HG02943 (cell line): Measurements from ENCODE around the gene RNF111.

ENCODE experiments used
- ATAC-seq: cut with Tn5 transposase; IDR thresholded peaks from one replicate; pipeline ENCODE4 v1.9.1; 2021; ENCODE audit warnings: mild to moderate bottlenecking, low read depth, moderate library complexity; ENCODE audit not compliant: unreplicated experiment

RNF111 gene

DNA sequence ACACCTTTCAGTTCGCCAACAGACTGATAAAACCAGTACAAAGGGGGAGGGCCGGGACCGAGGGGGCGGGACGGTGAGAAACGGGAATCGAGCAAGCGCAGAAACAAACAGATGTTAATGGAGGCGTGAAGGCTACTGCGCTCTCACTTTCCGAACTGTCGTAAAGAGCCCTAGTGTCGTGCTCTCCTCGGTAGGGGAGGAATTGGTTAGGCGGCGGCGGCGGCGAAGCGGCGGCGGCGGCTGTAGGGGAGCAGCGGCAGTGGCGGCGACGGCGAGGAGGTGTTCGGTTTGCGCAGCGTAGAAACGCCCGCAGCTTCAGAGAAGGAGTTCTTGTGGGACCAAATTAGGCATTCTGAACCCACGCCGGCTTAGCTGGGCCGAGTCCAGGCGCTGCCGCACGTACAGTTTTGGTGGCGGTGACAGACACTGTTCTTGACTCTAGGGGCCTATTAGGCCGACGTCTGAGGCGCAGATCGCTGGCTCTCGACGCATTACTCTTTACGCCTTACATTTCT lies at the start of gene RNF111:
Gene RNF111, plus strand, starts transcription at position 173 of the 515 bp plus-strand sequence. CDS start 43,160 bp downstream, outside the sequence.
- ATAC-seq, result peak; percentile 84

DNA sequence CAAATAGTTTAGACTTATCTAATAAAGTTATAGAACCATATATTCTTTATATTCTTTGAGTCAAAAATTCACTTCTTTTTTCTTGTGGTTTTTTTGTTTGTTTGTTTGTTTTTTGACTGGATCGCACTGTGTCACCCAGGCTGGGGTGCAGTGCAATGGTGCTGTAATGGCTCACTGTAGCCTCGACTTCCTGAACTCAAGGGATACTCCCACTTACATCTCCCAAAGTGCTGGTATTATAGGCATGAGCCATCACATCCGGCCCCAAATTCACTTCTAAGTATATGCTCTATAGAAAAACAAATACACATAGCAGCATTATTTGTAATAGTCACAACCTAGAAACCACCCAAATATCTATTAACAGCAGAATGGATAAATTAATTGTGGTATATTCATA lies 40.3 kb upstream of the RNF111 start:
- ATAC-seq, result no peak

DNA sequence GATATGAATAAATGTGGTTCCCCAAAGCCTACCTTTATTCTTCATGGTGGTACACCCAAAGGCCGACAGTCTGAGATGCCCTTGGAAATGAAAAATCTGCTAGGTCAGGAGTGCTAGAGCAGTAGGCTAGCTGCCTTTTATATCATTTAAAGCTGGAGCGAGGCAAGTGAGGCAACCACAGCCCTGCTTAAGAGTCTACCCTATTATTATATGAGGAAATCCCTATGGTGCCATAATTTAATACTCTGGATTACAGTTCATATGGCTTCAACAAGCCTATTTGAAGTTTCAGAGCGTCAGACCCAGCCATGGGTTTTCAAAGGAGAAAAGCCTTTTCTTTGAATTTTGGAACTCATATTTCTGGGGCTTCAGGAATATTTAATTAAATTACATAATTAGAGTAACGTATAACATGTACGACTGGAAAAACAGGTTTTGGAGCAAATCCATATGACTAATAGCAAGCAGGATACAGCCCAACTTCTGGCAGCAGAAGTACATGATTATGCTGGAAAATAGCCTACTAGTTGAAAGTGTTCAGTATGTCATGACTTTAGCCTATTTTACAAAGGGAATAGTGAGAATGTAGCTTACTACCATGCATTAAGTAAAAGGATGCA lies 36.0 kb upstream of the RNF111 start:
- ATAC-seq, result no peak

DNA sequence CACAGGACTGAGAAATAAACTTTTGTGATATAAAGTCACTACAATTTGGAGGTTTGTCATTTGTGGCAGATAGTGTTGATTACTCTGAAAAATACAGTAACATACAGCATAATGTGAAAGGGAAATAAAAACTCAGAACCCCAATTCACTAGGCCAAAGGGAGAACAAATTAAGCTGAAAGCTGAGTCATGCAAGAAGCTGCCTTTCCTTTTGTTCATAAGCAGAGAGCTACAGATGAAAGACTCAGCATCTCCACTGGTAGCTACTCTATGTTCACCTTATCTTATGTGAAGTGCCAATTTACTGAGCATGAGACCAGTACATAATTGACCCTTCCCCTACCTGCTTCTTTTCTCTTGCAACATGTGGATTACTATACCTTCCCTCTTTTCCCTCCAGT lies 34.7 kb upstream of the RNF111 start:
- ATAC-seq, result no peak

DNA sequence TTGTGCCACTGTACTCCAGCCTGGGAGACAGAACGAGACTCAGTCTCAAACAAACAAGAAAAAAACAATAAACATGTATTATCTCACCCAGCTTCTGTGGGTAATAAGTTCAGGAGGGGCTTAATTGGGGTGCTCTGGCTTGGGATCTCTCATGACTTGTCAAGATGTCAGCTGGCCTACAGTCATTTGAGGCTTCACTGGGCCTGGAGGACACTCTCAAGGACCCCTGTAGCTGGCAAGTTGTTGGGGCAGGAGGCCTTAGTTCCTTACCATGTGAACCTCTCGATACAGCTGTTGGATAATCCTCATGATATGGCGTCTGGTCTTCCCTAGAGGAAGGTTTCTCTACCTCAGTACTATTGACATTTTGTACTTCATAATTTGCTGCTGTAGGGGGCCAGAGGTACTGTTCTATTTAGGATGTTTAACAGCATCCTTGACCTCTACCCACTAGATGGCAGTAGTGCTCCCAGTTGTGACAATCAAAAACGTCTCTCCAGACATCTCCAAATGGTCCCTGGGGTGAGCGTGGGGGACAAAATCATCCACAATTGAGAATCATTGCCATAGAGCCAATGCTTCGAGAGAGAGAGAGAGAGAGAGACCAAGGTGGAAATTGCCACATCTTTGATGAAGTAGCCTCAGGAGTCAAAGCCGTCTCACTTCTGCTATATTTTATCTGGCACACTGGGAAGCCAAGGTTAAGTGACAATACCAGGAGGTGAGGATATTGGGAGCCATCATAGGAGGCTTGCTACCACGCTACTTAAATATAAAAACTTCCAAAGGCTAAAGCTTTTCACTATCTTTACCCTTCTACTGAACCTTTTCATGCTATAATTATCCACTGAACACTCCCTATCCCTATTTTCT lies 30.1 kb upstream of the RNF111 start:
- ATAC-seq, result no peak

DNA sequence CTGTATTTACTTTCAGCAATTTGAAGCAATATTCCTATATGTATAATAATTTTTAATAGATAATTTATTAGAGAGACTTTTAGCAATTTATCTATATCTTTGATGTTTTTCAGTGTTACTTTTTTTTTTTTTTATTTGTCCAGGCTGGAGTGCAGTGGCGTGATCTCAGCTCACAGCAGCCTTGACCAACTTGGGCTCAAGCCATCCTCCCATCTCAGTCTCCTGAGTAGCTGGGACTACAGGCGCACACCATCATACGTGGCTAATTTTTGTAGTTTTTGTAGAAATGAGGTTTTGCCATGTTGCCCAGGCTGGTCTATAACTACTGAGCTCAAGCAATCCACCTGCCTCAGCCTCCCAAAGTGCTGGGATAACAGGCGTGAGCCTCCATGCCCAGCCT lies 28.7 kb upstream of the RNF111 start:
- ATAC-seq, result no peak

DNA sequence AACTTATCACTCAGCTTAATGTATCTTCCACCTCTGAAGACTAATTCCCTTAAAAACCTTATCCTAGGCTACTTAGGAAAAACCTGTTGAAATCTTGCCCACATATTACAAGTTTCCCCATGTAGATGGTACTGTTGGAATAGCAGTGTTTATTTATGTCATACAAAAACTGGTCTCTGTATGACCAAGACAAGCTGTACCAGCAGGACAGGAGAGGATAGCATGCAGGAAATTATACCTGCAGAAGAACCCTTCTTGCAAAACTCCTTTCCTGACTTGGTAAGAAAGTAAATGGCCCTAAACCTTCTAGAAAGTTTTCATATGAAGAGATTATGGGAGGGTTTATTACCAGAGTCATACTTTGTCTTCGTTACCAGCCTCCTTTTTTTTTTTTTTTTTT lies 25.3 kb upstream of the RNF111 start:
- ATAC-seq, result no peak

DNA sequence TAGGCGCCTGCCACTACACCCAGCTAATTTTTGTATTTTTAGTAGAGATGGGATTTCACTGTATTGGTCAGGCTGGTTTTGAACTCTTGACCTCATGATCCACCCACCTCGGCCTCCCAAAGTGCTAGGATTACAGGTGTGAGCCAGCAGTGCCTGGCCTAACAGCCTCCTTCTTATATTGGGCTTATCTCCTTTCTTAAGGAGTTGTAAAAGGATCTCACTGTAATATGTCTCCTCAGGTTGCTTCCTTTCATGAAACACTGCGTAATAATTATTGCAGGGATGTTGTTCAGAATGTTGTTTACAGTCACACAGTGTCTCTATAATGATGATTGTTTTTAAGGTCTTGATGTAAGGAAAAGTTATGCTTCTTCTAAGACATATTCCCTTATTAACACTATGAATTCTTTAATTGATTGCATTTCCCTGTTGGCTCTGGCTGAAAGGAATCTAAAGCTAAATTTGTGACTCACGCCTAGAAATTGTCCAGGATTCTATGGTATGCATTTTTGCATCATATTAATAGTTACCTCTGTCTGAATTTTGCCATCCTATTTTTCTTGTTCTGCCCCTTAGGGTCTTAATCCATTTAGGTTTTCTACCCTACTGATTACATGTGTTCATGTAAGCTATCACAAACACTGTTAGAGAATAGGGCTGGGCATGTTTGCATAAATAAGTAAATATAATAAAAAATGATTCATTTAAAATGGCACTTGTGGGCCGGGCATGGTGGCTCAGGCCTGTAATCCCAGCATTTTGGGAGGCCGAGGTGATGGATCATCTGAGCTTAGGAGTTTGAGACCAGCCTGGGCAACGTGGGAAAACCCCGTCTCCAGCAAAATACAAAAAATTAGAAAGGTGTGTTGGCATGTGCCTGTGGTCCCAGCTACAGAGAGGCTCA lies 24.5 kb upstream of the RNF111 start:
- no peak for ATAC-seq

DNA sequence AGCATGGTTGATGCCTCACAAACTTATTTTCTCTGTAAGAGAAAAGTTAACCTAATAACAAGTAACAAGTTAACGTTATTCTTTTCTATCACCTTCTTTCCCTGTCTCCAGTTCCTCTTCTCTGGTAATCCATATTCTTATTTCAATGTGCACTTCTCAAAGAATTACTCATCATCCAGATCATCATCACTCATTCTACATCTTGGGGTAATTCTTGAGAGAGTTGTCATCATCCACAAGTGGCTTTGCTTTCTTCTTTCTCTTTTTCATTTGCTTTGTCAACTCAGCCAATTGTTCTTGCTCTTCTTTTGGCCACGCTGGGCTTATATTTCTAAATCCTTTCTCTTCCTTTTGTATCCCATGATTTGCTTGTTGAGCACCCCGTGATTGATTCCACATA lies 20.8 kb upstream of the RNF111 start:
- ATAC-seq, result no peak

DNA sequence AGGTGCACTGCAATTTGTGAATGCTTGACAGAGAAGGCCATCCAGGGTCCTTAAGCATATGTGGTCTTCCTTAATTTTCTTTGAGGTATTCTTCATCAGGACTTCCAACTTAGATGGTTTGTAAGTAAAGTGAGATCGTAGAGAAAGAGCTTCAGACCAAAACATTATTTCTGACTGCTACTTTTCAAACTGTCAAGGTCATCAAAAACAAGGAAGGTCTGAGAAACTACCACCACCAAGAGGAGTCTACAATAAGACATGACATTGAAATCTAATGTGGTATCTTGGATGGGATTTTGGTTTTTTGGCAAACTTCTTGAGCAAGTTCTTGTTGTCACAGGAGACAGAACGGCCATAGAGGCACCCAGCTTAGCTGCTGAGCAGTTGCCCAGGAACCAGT lies 20.0 kb upstream of the RNF111 start:
- no peak for ATAC-seq

DNA sequence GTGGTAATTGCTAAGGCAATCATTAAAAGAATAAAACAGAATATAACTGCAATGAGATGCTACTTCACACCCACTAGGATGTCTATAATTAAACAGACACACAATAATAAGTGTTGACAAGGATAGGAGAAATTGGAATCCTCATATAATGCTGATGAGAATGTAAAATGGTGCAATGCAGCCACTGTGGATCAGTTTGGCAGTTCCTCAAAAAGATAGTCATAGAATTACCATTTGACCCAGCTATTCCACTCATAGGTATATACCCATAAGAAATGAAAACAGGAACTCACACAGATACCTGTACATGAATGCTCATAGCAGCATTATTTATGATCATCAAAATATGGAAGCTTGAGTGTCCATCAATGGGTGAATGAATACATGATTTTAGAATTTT lies 9.6 kb upstream of the RNF111 start:
- no peak for ATAC-seq

DNA sequence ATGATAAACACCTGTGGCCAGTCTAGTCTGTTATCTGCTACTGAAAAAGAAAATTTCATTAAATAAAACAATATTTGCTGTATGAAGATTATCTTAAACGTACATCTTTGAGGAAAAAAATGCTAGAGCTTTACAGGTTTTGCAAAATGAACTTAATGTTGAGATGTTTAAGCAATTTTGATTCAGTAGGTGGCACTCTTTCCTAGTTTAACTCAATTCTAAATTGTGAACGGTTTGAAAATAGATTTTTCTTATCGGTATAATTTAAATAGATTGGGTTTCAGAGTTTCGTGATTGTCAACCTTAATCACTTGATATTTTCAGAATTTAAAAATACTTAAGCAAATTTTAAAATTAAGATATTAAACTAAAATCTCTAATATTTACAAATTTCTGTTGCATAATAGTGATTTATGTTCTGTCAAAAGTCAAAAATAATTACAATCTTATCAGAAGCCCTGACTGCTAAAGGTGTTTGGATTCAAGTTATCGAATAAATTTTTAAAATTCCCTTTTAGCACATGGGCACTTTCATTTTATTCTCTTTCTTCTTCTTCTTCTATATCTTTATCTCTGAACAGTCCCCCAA lies 7.0 kb upstream of the RNF111 start:
- ATAC-seq, result no peak

DNA sequence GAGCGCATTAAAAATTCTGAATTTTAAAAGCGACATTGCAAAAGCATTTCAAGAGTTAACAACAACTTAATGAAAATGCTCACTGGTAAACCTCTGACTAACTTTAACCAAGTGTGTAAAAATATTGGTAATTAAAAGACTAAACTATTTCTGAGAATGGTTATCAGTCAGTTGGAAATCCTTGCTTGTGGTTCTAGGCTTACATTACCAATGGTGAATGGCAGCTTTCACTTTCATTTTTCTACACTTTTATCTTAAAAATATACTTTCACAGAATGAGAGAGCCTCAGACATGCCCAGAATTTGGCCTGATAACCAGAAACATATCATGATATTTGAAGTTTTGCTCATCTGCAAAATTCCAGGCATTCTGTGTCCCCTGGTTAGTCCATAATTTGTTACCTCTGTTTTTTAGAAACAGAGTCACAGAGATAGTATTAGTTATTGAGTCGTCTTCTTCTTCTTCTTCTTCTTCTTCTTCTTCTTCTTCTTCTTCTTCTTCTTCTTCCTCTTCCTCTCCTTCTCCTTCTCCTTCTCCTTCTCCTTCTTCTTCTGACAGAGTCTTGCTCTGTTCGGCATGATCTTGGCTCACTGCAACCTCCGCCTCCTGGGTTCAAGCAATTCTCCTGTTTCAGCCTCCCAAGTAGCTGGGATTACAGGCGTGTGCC lies 5.5 kb upstream of the RNF111 start:
- no peak for ATAC-seq

DNA sequence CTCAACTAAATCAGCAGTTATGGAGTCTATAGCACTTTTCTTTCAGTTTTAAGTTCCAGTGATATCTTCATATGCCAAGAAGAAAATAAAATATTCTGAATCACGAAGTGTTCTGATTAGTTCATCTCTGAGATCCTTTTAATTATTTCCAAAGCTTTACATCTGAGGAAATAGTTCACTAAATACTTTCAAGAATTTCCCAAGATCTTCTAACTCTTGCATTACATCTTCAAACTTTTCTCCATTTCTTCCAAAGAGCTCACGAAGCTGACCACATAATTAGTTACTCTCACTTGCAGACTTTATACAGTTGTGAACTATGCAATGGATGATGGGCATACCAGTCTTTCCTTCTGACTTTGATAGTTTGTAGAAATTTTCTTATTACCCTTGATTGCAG lies 4.2 kb upstream of the RNF111 start:
- no peak for ATAC-seq

DNA sequence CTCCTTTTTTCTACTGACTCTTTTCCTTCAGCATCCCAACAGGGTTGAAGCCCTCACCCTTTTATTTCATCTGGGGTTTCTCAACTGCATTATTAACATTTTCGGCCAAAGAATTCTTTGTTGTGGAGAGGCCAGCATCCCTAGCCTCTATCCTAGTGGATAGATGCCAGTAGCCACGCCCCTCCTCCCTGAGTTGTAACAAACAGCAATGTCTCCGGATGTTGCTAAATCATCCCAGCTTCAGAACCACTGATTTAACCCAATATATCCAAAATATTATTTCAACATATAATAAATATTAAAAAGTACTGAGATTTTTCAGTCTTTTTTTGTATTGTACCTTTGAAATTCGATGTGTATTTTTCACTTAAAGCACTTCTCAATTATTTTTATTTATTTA lies 2.0 kb upstream of the RNF111 start:
- no peak for ATAC-seq

DNA sequence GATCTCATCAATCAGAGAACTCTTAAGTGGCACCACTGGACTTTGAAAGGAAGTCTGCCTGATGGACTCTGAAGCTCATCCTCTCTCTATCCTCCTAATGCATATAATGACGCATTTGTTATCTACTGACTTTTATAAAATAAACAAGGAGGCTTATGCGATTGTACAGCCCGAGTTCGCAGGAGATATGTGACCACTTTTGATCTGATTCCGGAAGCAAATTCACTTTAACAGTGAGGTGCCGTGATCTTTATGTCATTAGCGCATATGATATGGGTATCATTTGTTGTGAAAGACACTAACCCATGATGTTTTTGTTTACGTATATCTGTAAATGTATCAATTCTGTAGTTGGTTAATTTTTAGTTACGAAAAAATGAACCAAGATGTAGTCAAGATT lies 427 bp upstream of the RNF111 start:
- no peak for ATAC-seq

DNA sequence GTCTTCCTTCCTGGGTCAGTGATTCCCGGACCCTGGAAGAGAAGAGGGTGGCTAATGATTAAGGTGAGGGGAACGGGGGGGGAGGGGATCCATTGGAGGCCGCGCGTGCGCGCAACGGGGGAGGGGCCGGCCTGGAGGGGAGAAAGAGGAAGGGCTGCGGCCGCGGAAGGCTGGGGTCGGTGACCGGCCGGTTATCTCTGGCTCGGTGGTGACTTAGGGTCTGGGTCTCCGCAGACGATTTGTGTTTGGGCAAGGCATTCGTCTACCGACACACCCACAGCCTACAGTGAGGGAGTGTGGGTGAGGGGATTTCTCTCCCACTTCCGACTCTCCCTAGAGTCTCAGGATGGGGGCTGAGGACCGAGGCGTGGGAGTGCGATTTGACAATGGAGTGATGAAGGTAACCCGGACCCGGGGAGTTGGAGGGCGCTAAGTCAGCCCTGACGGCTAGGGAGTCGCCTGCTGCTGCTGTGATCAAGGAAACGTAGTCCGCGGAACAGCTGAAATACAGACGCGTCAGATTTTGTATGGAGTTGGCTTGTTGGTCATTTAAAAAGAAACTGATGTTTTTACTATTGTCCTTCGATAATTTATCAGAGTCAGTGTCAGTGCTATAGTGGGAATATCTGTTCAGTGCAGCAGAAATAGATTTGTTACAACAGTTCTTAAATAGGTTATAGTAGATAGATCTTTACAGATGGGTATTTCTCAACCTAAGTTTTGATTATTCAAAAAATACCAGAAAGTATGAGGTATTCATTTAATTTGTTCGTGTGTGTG lies 733 bp downstream of the RNF111 start:
- ATAC-seq, result peak; percentile 45

DNA sequence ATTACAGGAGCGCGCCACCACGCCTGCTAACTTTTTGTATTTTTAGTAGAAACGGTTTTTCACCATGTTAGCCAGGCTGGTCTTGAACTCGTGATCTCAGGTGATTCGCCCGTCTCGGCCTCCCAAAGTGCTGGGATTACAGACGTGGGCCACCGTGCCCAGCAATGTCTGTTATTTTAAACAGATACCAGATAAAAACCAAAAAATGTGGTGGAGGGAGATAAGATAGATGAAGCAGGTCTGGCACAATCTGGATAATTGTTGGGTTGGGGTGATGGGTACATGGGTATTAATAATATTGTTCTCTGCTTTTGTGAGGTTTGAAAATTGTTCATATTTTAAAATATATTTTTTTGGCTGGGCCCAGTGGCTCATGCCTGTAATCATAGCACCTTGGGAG lies 4.7 kb downstream of the RNF111 start:
- ATAC-seq, result no peak

DNA sequence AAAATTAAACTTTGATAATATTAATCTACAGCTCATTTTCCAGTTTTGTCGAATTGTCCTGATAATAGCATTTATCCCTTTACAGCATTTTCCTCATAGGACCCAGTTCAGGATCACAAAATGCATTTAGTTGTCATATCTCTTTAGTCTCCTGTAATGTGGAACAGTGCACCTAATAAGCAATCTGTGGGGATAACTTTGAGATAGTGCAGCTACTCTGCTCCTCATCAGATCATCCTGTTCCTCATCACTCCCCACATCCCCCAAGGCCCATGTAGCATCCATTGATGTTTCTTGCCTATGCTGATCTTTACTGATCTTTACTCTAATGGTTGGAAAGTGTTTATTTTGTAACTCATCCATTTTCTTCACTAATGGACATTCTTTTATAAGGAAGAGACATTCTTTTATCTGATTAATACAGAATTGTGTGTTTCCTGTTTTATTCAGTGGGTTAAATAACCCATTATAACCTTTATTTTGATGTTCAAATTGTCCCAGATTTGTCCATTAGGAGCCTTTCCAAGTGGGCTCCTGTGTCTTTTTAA lies 7.5 kb downstream of the RNF111 start:
- no peak for ATAC-seq
